ENCODE data around the gene C1orf198.

The C1orf198 gene

GRCh38 chr1:230814949-230815692 lies 53.2 kb downstream of the C1orf198 start:
- no peak for DNase-seq (ENCODE audit: low read depth in 2 of 3, low spot score in 2 of 3)

GRCh38 chr1:230812568-230812967 lies 55.8 kb downstream of the C1orf198 start:
- DNase-seq (ENCODE audit: low read depth in 2 of 3, low spot score in 2 of 3), result no peak

GRCh38 chr1:230809256-230809990 lies 58.9 kb downstream of the C1orf198 start:
- DNase-seq (ENCODE audit: low read depth in 2 of 3, low spot score in 2 of 3), result no peak

GRCh38 chr1:230808281-230808872 lies 59.9 kb downstream of the C1orf198 start:
- DNase-seq (ENCODE audit: low read depth in 2 of 3, low spot score in 2 of 3), result no peak

GRCh38 chr1:230807561-230808280 lies 60.6 kb downstream of the C1orf198 start:
- no peak for DNase-seq (ENCODE audit: low read depth in 2 of 3, low spot score in 2 of 3)

GRCh38 chr1:230807029-230807428 lies 61.3 kb downstream of the C1orf198 start:
- no peak for DNase-seq (ENCODE audit: low read depth in 2 of 3, low spot score in 2 of 3)

- DNase-seq (ENCODE audit: low read depth in 2 of 3, low spot score in 2 of 3), result no peak
These were observed 61.8 kb downstream of the C1orf198 start for GRCh38 chr1:230806552-230806951.

- no peak for DNase-seq (ENCODE audit: low read depth in 2 of 3, low spot score in 2 of 3)
These were observed 63.9 kb downstream of the C1orf198 start for GRCh38 chr1:230804396-230804795.

GRCh38 chr1:230800891-230801840 lies 67.2 kb downstream of the C1orf198 start:
- DNase-seq (ENCODE audit: low read depth in 2 of 3, low spot score in 2 of 3), result no peak

GRCh38 chr1:230798491-230798890 lies 69.8 kb downstream of the C1orf198 start:
- DNase-seq (ENCODE audit: low read depth in 2 of 3, low spot score in 2 of 3), result no peak

- DNase-seq (ENCODE audit: low read depth in 2 of 3, low spot score in 2 of 3), result no peak
These were observed 70.4 kb downstream of the C1orf198 start for GRCh38 chr1:230797942-230798365.

- DNase-seq (ENCODE audit: low read depth in 2 of 3, low spot score in 2 of 3), result no peak
These were observed 70.9 kb downstream of the C1orf198 start for GRCh38 chr1:230797376-230797920.

GRCh38 chr1:230796626-230797025 lies 71.7 kb downstream of the C1orf198 start:
- no peak for DNase-seq (ENCODE audit: low read depth in 2 of 3, low spot score in 2 of 3)

- no peak for DNase-seq (ENCODE audit: low read depth in 2 of 3, low spot score in 2 of 3)
These were observed 73.3 kb downstream of the C1orf198 start for GRCh38 chr1:230794871-230795605.

- DNase-seq (ENCODE audit: low read depth in 2 of 3, low spot score in 2 of 3), result no peak
These were observed 73.9 kb downstream of the C1orf198 start for GRCh38 chr1:230794431-230794830.

GRCh38 chr1:230793463-230793745 lies 74.9 kb downstream of the C1orf198 start:
- no peak for DNase-seq (ENCODE audit: low read depth in 2 of 3, low spot score in 2 of 3)

GRCh38 chr1:230792691-230793462 lies 75.4 kb downstream of the C1orf198 start:
- no peak for DNase-seq (ENCODE audit: low read depth in 2 of 3, low spot score in 2 of 3)

- no peak for DNase-seq (ENCODE audit: low read depth in 2 of 3, low spot score in 2 of 3)
These were observed 76.2 kb downstream of the C1orf198 start for GRCh38 chr1:230791986-230792564.

Data from activated CD8-positive, alpha-beta memory T cell treated with anti-CD3 and anti-CD28 coated beads for 48 hours (primary cell).